ENCODE results near the gene PIGM. TPM values are rescaled to one million over a fixed set of nuclear protein-coding genes. Genes with fewer than 3 reads are reported as not detected.

Gene PIGM
- total and polyA plus RNA-seq, 2 experiments from 2014 or later, result 5.0 TPM

GRCh38 chr1:160028426-160028825, 3.4 kb downstream of the PIGM start (continued):
- no peak for TF ChIP-seq ETS1 (IDR thresholded peaks at IDR 0.05)
- no peak for TF ChIP-seq REST (IDR thresholded peaks at IDR 0.05; ENCODE audit: unreplicated experiment)
- no peak for TF ChIP-seq STAT1 (IDR thresholded peaks at IDR 0.05; ENCODE audit: unreplicated experiment)
- TF ChIP-seq ZNF331 (CRISPR knock-in tag; IDR thresholded peaks at IDR 0.05; ENCODE audit: low read depth), result no peak

GRCh38 chr1:160025314-160025713, 6.5 kb downstream of the PIGM start:
- no peak overlapping the region for H3K4me3 Mint-ChIP-seq
- TF ChIP-seq JUNB (IDR thresholded peaks at IDR 0.05; ENCODE audit: unreplicated experiment) (no peak), CREB1 (CRISPR knock-in tag; IDR thresholded peaks at IDR 0.05; ENCODE audit: low read depth) (no peak), STAT1 (IDR thresholded peaks at IDR 0.05; ENCODE audit: unreplicated experiment) (no peak), ZNF114 (CRISPR knock-in tag; IDR thresholded peaks at IDR 0.05) (no peak), REST (IDR thresholded peaks at IDR 0.05; ENCODE audit: unreplicated experiment) (no peak), EZH2 (IDR thresholded peaks at IDR 0.05; ENCODE audit: low read depth, unreplicated experiment) (no peak), POLR2AphosphoS5 (IDR thresholded peaks at IDR 0.05; ENCODE audit: low read depth) (no peak), NANOG (IDR thresholded peaks at IDR 0.05; ENCODE audit: borderline replicate concordance) (no peak), EZH2phosphoT487 (IDR thresholded peaks at IDR 0.05; ENCODE audit: unreplicated experiment) (no peak), CTCF (conservative IDR thresholded peaks at IDR 0.05; ENCODE audit: low read depth in 2 of 2) (no peak)

More at GRCh38 chr1:160025314-160025713, 6.5 kb downstream of the PIGM start:
- Mint-ChIP-seq H3K4me1 (peaks cover 8% of the 10 kb centered on the region), H3K36me3 (ENCODE audit: low read depth) (0 out of 3 replicates have a peak, but pooled peaks cover 3% of the 10 kb centered on the region), H3K27ac (no peak overlapping the region), H3K27me3 (ENCODE audit: insufficient read depth, low read depth, poor library complexity) (no peaks in the 10 kb centered on the region), H3K9me3 (no peaks in the 10 kb centered on the region)
- H3K9me2 ChIP-seq (ENCODE audit: insufficient read depth), result no peaks in the 10 kb centered on the region
- no peaks in the 10 kb centered on the region for H3F3A ChIP-seq (replicated peaks; ENCODE audit: low read depth)
- no peak overlapping the region for H3K27ac ChIP-seq (ENCODE audit: low read depth)
- H3K4me2 ChIP-seq, result no peak overlapping the region
- ATAC-seq (no peak), DNase-seq (ENCODE audit: low spot score) (no peak)
- no peak overlapping the region for H3K4me3 ChIP-seq
- H4K20me1 ChIP-seq (replicated peaks; ENCODE audit: insufficient read depth), result peaks cover 2% of the 10 kb centered on the region; the same call in 1 of the 2 replicates
- H3K36me3 ChIP-seq (ENCODE audit: insufficient read depth), result no peaks in the 10 kb centered on the region
- H3K79me2 ChIP-seq (replicated peaks; ENCODE audit: insufficient read depth), result peaks cover 20% of the 10 kb centered on the region
- no peaks in the 10 kb centered on the region for H3K27me3 ChIP-seq (ENCODE audit: insufficient read depth)
- H3K4me1 ChIP-seq (ENCODE audit: insufficient read depth), result peaks cover 8% of the 10 kb centered on the region; the same call in 1 of the 2 replicates
- H2AFZ ChIP-seq, result no peak overlapping the region

Data from GM23338 (cell line).